Heart right ventricle (tissue), 16 donors: Measurements from ENCODE around the gene ATF2. TPM values are rescaled to one million over a fixed set of nuclear protein-coding genes. Genes with fewer than 3 reads are reported as not detected.

Experiments used
- ATAC-seq, 8 donors: fragments of 200-7000 bp; cut with Tn5 transposase; one replicate each; pipeline ENCODE4 v1.9.1; 2020; ENCODE audit warnings: mild to moderate bottlenecking in 8 of 8, moderate library complexity in 8 of 8, moderate number of reproducible peaks in 1 of 8
- DNase-seq, 2 donors: peaks; one replicate each; pipeline ENCODE4 v3.0.0-alpha.2; 2020
- H3K27ac ChIP-seq, 10 donors: fragments of 200-600 bp; sonication (generic) in 2 of 10; one replicate each; pipeline versions ENCODE4 v1.5.0 to v1.8.0; 2020 to 2022; ENCODE audit warnings: mild to moderate bottlenecking in 3 of 10
- H3K27me3 ChIP-seq, 7 donors: fragments of 200-600 bp; one replicate each; pipeline ENCODE4 v1.8.0; 2021 to 2022; ENCODE audit warnings: mild to moderate bottlenecking in 2 of 7
- H3K36me3 ChIP-seq, 9 donors: fragments of 200-600 bp; sonication (generic) in 1 of 9; one replicate each; pipeline versions ENCODE4 v1.5.0 to v1.8.0; 2020 to 2022; ENCODE audit warnings: mild to moderate bottlenecking in 2 of 9
- H3K4me1 ChIP-seq, 9 donors: fragments of 200-600 bp; sonication (generic) in 1 of 9; one replicate each; pipeline versions ENCODE4 v1.5.0 to v1.8.0; 2020 to 2022; ENCODE audit warnings: mild to moderate bottlenecking in 4 of 9
- H3K4me3 ChIP-seq, 10 donors: fragments of 200-600 bp; sonication (generic) in 2 of 10; one replicate each; pipeline versions ENCODE4 v1.5.0 to v1.8.0; 2020 to 2022; ENCODE audit warnings: mild to moderate bottlenecking in 7 of 10, moderate library complexity in 2 of 10
- H3K9me3 ChIP-seq, 11 donors: fragments of 200-600 bp in 10 of 11; sonication (generic) in 2 of 11; one replicate each; pipeline versions ENCODE4 v1.5.0 to v1.8.0; 2013 to 2022; ENCODE audit warnings: mild to moderate bottlenecking in 2 of 11, control low read depth in 1 of 11, moderate library complexity in 1 of 11
- CTCF ChIP-seq, 9 donors: fragments of 200-600 bp; sonication (generic) in 2 of 9; IDR thresholded peaks; one replicate each; pipeline versions ENCODE4 v1.5.0 to v1.8.0; 2021 to 2022; ENCODE audit warnings: antibody characterized with exemption in 9 of 9, mild to moderate bottlenecking in 5 of 9, moderate library complexity in 1 of 9
- WGBS, 2 donors: extraction: QIAGEN DNeasy Blood & Tissue Kit; methylation state at CpG; one replicate each; pipeline ENCODE4 v1.1.7; 2013; ENCODE audit warnings: inconsistent platforms in 1 of 2; 5-methylcytosine and 5-hydroxymethylcytosine counted together
- intact Hi-C, 10 donors: fragments of 100-400 bp; cut with DNase I; formaldehyde crosslinking; loops; one replicate each; pipeline versions ENCODE4 v1.11.1 to v1.14.2; 2022
- polyA plus RNA-seq, 2 donors: library from polyadenylated mRNA; stranded (reverse); fragments of 200-250 nt; gene quantifications; one replicate each; pipeline ENCODE4 v1.2.3, GENCODE V29; 2013
- total RNA-seq, 10 donors: library from RNA; stranded (reverse); fragmentation: NEBNext Ultra II Directional in 3 of 10; extraction: Animal tissue kit (Norgen Biotek cat#: 25700) in 3 of 10; gene quantifications; one replicate each; pipeline versions ENCODE4 v1.2.1 to v1.2.4, GENCODE V29; 2021 to 2023
- donor health status: Arrhythmogenic right ventricular cardiomyopathy.
- donor health status: ischemic (EF 13 %, LVEDD 7.1; RV severe dilation, severe dysfunction).
- donor health status: healthy with polysubstance abuse.
- donor health status: DM: no; HTN: yes; CAD: no.
- donor health status: DM: no; HTN: no; CAD: no.
- donor health status: ischemic (EF 25% LVEDD 6.9; RV normal size, moderate dysfunction).
- donor health status: ischemic (EF 25% LVEDD 5.7; RV mildly dilated, moderate dysfunction).
- donor health status: healthy.
- donor health status: DM: yes; HTN: yes; CAD: no.
- donor health status: Ischemic cardiomyopathy.
- donor health status: ischemic (EF 35%, LVEDD 5.7; RV mildly dilated, moderate dysfunction).
- donor health status: nonischemic (EF 11% LVEDD 7.7; RV severe dilation, severe dysfunction).
- donor health status: DM: yes; HTN: yes; CAD: no.
- donor health status: PGD.
- donor health status: ischemic (EF 29% LVEDD 5.4; RV normal size, mild dysfunction).
- donor health status: nonischemic (EF 23%, LVEDD 6.1; RV moderate dilation, normal function).

ATF2 gene
- total and polyA plus RNA-seq, 12 donors = 7.8 to 39.8 (median 29.0) TPM

GRCh38 chr2:175170659-175171304 lies 2.8 kb upstream of the ATF2 start:
- intact Hi-C loops = loop anchor here in 1 of 10 donors (10.0 kb wide), 1 partner anchor 46 kb away; no protein-coding TSS in a partner anchor
- whole genome bisulfite sequencing, 2 donors = 79 to 85% methylated on average over 3 of the region's 3 CpGs
- Histone ChIP-seq H3K36me3 (peaks cover 0 to 32% (median 0%) of the 10 kb centered on the region in 9 donors), H3K4me1 (peaks cover 0 to 44% (median 27%) of the 10 kb centered on the region in 9 donors), H3K27me3 (no peaks in the 10 kb centered on the region), H3K27ac (no peak overlapping the region), H3K4me3 (no peak overlapping the region), H3K9me3 (no peaks in the 10 kb centered on the region)
- TF ChIP-seq CTCF (IDR thresholded peaks at IDR 0.05) = no peak
- DNase-seq (no peak), ATAC-seq (no peak)

- no peaks in the 10 kb centered on the region for H3K27me3 ChIP-seq
- intact Hi-C loops = loop anchor here in 3 of 10 donors (5.0 to 10.0 kb wide), 3 partner anchors 37 to 164 kb away; partner anchors contain the start of gene CHN1 (in 1 of the 3)
- DNase-seq (no peak), ATAC-seq (no peak)
- peak overlapping the region in 5 of 10 donors; percentile 93 to 98 (median 97) for H3K27ac ChIP-seq
- 52 to 56% methylated on average over 3 of the region's 3 CpGs for WGBS, 2 donors
- TF ChIP-seq CTCF (IDR thresholded peaks at IDR 0.05) = no peak
- peak overlapping the region in 1 of 10 donors; percentile 79 for H3K4me3 ChIP-seq
- H3K9me3 ChIP-seq = no peaks in the 10 kb centered on the region
- peaks cover 0 to 16% (median 0%) of the 10 kb centered on the region in 9 donors for H3K36me3 ChIP-seq
- peaks cover 0 to 38% (median 26%) of the 10 kb centered on the region in 9 donors for H3K4me1 ChIP-seq
Measured at GRCh38 chr2:175169191-175169590, 1.2 kb upstream of the ATF2 start.

GRCh38 chr2:175168564-175168945 lies 552 bp upstream of the ATF2 start:
- no peak for TF ChIP-seq CTCF (IDR thresholded peaks at IDR 0.05)
- H3K9me3 ChIP-seq = no peaks in the 10 kb centered on the region
- ATAC-seq (no peak), DNase-seq (no peak)
- H3K27ac ChIP-seq = peak overlapping the region in 9 of 10 donors; percentile 46 to 98 (median 94)
- H3K4me3 ChIP-seq = peak overlapping the region; percentile 39 to 98 (median 84)
- H3K36me3 ChIP-seq = peaks cover 0 to 9% (median 0%) of the 10 kb centered on the region in 9 donors
- H3K4me1 ChIP-seq = peaks cover 0 to 38% (median 26%) of the 10 kb centered on the region in 9 donors
- intact Hi-C loops = loop anchor here in 3 of 10 donors (5.0 to 10.0 kb wide), 3 partner anchors 36 to 164 kb away; partner anchors contain the start of gene CHN1 (in 1 of the 3)
- 0 to 1% methylated on average over 11 of the region's 11 CpGs for WGBS, 2 donors
- no peaks in the 10 kb centered on the region for H3K27me3 ChIP-seq

- TF ChIP-seq CTCF (IDR thresholded peaks at IDR 0.05) = no peak
- Histone ChIP-seq H3K4me1 (peaks cover 0 to 38% (median 26%) of the 10 kb centered on the region in 9 donors), H3K27ac (peak overlapping the region; percentile 77 to 98 (median 94)), H3K27me3 (no peaks in the 10 kb centered on the region), H3K36me3 (peaks cover 0 to 4% (median 0%) of the 10 kb centered on the region in 9 donors), H3K9me3 (no peaks in the 10 kb centered on the region), H3K4me3 (peak overlapping the region; percentile 67 to 98 (median 88))
- WGBS, 2 donors = 1% methylated on average over 31 to 32 of the region's 32 CpGs
- intact Hi-C loops = loop anchor here in 3 of 10 donors (5.0 to 10.0 kb wide), 3 partner anchors 35 to 162 kb away; partner anchors contain the start of gene CHN1 (in 1 of the 3)
- ATAC-seq = peak in 7 of 8 donors; percentile 14 to 42 (median 27)
- peak; percentile 25 to 32 for DNase-seq
Measured at GRCh38 chr2:175167076-175167791, 769 bp downstream of the ATF2 start.
